HCT116 (cell line): ENCODE data around the gene CHTF8. TPM values are rescaled to one million over a fixed set of nuclear protein-coding genes. Genes with fewer than 3 reads are reported as not detected.

Source experiments
- ATAC-seq: fragments of 200-7000 bp; cut with Tn5 transposase; 2 replicates; pipeline ENCODE4 v1.9.1; 2020; ENCODE audit warnings: mild to moderate bottlenecking, moderate library complexity
- BruUV-seq: library from RNA; stranded (reverse); fragments of 400-500 nt; replicated peaks from 2 replicates; lab custom pipeline; 2021; lab: Mats Ljungman, UMichigan
- CTCF ChIA-PET: fragments of 300-600 bp; sonication (Branson Sonifier 250); formaldehyde crosslinking; loops from one replicate; lab custom pipeline; 2021; ENCODE audit warnings: antibody characterized with exemption; lab: Charles Lee
- POLR2A ChIA-PET: fragments of 300-600, 350-600 bp; sonication (Branson Sonifier 250); formaldehyde crosslinking; loops from one replicate; lab custom pipeline; 2021; ENCODE audit warnings: antibody characterized with exemption; lab: Charles Lee
- RAD21 ChIA-PET, 2 experiments: fragments of 300-600 bp; sonication (Branson Sonifier 250); formaldehyde crosslinking; loops; one replicate each; lab custom pipeline; 2023; ENCODE audit warnings: low total read pairs in 2 of 2; ENCODE audit not compliant: uncharacterized antibody in 2 of 2, unreplicated experiment in 2 of 2, low non-redundant PET in 1 of 2; lab: Charles Lee
- DNase-seq: peaks from one replicate; pipeline ENCODE4 v3.0.0-alpha.2; 2010; ENCODE audit warnings: low read depth, low spot score
- H2AFZ ChIP-seq: fragments of 200-600 bp; shearing (Covaris generic), sonication (generic); 2 replicates; pipeline ENCODE4 v1.6.1; 2017; ENCODE audit warnings: low read depth, mixed run types, mixed read lengths, antibody characterized with exemption, low read length; ENCODE audit not compliant: poor library complexity, severe bottlenecking
- H3K27ac ChIP-seq: 2 replicates; pipeline ENCODE4 v1.5.1; 2012; ENCODE audit warnings: low read depth, low read length
- H3K27me3 ChIP-seq: fragments of 200-600 bp; sonication (generic); 2 replicates; pipeline ENCODE4 v1.6.1; 2016; ENCODE audit warnings: mixed run types, low read length, mixed read lengths; ENCODE audit not compliant: insufficient read depth
- H3K36me3 ChIP-seq, 2 experiments: fragments of 200-500 bp in 1 of 2; fragments of 200-600 bp in 1 of 2; sonication (Bioruptor generic) in 1 of 2; sonication (generic) in 1 of 2; 2 replicates each; pipeline versions ENCODE4 v1.5.1 to v1.6.1; 2014 to 2016; ENCODE audit warnings: low read length in 2 of 2, inconsistent platforms in 1 of 2, mixed read lengths in 1 of 2, mixed run types in 1 of 2; ENCODE audit not compliant: insufficient read depth in 2 of 2, control insufficient read depth in 1 of 2
- H3K4me1 ChIP-seq, 2 experiments: fragments of 200-600 bp in 1 of 2; sonication (generic) in 1 of 2; 2 replicates each; pipeline versions ENCODE4 v1.5.1 to v1.6.1; 2012 to 2017; ENCODE audit warnings: low read length in 2 of 2, inconsistent platforms in 1 of 2, mild to moderate bottlenecking in 1 of 2, mixed read lengths in 1 of 2, mixed run types in 1 of 2, moderate library complexity in 1 of 2; ENCODE audit not compliant: insufficient read depth in 2 of 2, control insufficient read depth in 1 of 2
- H3K4me2 ChIP-seq: fragments of 200-600 bp; sonication (generic); 2 replicates; pipeline ENCODE4 v1.6.1; 2017; ENCODE audit warnings: mixed run types, low read length, mixed read lengths
- H3K4me3 ChIP-seq, 2 experiments: fragments of 200-600 bp in 1 of 2; sonication (generic) in 1 of 2; replicated peaks in 1 of 2; 2 replicates each; pipeline ENCODE4 v1.5.1; 2011 to 2016; ENCODE audit warnings: low read length in 2 of 2, control low read depth in 1 of 2, low read depth in 1 of 2, mild to moderate bottlenecking in 1 of 2, mixed read lengths in 1 of 2, mixed run types in 1 of 2
- H3K79me2 ChIP-seq: fragments of 200-600 bp; sonication (generic); 2 replicates; pipeline ENCODE4 v1.6.1; 2017; ENCODE audit warnings: mild to moderate bottlenecking, mixed run types, low read length, moderate library complexity, mixed read lengths; ENCODE audit not compliant: insufficient read depth
- H3K9ac ChIP-seq: fragments of 200-600 bp; sonication (generic); 2 replicates; pipeline ENCODE4 v1.6.1; 2016; ENCODE audit warnings: low read length, mixed read lengths
- H3K9me2 ChIP-seq: fragments of 200-600 bp; sonication (generic), shearing (Covaris generic); 2 replicates; pipeline ENCODE4 v1.6.1; 2017; ENCODE audit warnings: mixed run types, mild to moderate bottlenecking, moderate library complexity; ENCODE audit not compliant: insufficient read depth
- H3K9me3 ChIP-seq, 2 experiments: fragments of 200-500 bp in 1 of 2; fragments of 200-600 bp in 1 of 2; sonication (Bioruptor generic) in 1 of 2; sonication (generic) in 1 of 2; 2 replicates each; pipeline ENCODE4 v1.6.1; 2014 to 2017; ENCODE audit warnings: low read length in 2 of 2, mixed read lengths in 2 of 2, inconsistent platforms in 1 of 2, low read depth in 1 of 2, mild to moderate bottlenecking in 1 of 2, mixed run types in 1 of 2, moderate library complexity in 1 of 2; ENCODE audit not compliant: control insufficient read depth in 1 of 2, insufficient read depth in 1 of 2
- H4K20me1 ChIP-seq: fragments of 200-600 bp; sonication (generic), shearing (Covaris generic); 2 replicates; pipeline ENCODE4 v1.6.1; 2017; ENCODE audit warnings: mixed run types, mild to moderate bottlenecking, moderate library complexity; ENCODE audit not compliant: insufficient read depth
- CBX3 ChIP-seq: IDR thresholded peaks from 2 replicates; pipeline ENCODE4 v1.6.1; 2012; ENCODE audit warnings: low read depth
- EGR1 ChIP-seq: IDR thresholded peaks from 2 replicates; pipeline ENCODE4 v1.6.1; 2012; ENCODE audit warnings: low read depth
- ELF1 ChIP-seq: IDR thresholded peaks from 2 replicates; pipeline ENCODE4 v1.6.1; 2012; ENCODE audit warnings: low read depth, borderline replicate concordance
- EZH2 ChIP-seq: fragments of 200-600 bp; sonication (generic); IDR thresholded peaks from 2 replicates; pipeline ENCODE4 v1.6.1; 2017; ENCODE audit warnings: antibody characterized with exemption, mixed run types
- EZH2phosphoT487 ChIP-seq: fragments of 200-600 bp; IDR thresholded peaks from 2 replicates; pipeline ENCODE4 v1.6.1; 2018; ENCODE audit warnings: antibody characterized with exemption, borderline replicate concordance
- FOSL1 ChIP-seq: IDR thresholded peaks from 2 replicates; pipeline ENCODE4 v1.6.1; 2012; ENCODE audit warnings: low read depth
- JUND ChIP-seq: IDR thresholded peaks from 2 replicates; pipeline ENCODE4 v1.6.1; 2012
- POLR2A ChIP-seq: IDR thresholded peaks from 2 replicates; pipeline ENCODE4 v1.7.0; 2011; ENCODE audit warnings: borderline replicate concordance; ENCODE audit not compliant: insufficient read depth, insufficient read length; ENCODE audit errors: extremely low read depth
- POLR2AphosphoS5 ChIP-seq: IDR thresholded peaks from 2 replicates; pipeline ENCODE4 v1.6.1; 2011; ENCODE audit warnings: mild to moderate bottlenecking, low read depth, low read length, moderate library complexity
- RAD21 ChIP-seq: IDR thresholded peaks from 2 replicates; pipeline ENCODE4 v1.6.1; 2012; ENCODE audit warnings: low read depth, mild to moderate bottlenecking
- SIN3A ChIP-seq: IDR thresholded peaks from 2 replicates; pipeline ENCODE4 v1.6.1; 2012; ENCODE audit warnings: low read depth
- SP1 ChIP-seq: IDR thresholded peaks from 2 replicates; pipeline ENCODE4 v1.6.1; 2012; ENCODE audit warnings: low read depth
- TCF7L2 ChIP-seq: IDR thresholded peaks from 2 replicates; pipeline ENCODE4 v1.7.0; 2011; ENCODE audit warnings: borderline replicate concordance, inconsistent platforms; ENCODE audit not compliant: insufficient read depth, insufficient read length; ENCODE audit errors: extremely low read depth
- YY1 ChIP-seq: IDR thresholded peaks from 2 replicates; pipeline ENCODE4 v1.6.1; 2011; ENCODE audit warnings: low read length, low read depth, moderate library complexity, mild to moderate bottlenecking; ENCODE audit not compliant: insufficient replicate concordance; ENCODE audit errors: extremely low read depth
- ZFX ChIP-seq: fragments of 450-650 bp; IDR thresholded peaks from 2 replicates; pipeline ENCODE4 v1.6.1; 2017
- ZNF274 ChIP-seq: fragments of 200-500 bp; sonication (Bioruptor generic); IDR thresholded peaks from 2 replicates; pipeline ENCODE4 v1.6.1; 2014; ENCODE audit warnings: mild to moderate bottlenecking, low read depth, low read length, inconsistent platforms
- intact Hi-C: fragments of 100-400 bp; cut with micrococcal nuclease; formaldehyde crosslinking; loops from 2 replicates; pipeline ENCODE4 v1.10.0; 2022
- total RNA-seq: library from RNA; stranded (reverse); gene quantifications from one replicate; pipeline ENCODE4 v1.2.1, GENCODE V29; 2021; ENCODE audit not compliant: unreplicated experiment
- TF ChIP-seq, protein P1 (sequence below): IDR thresholded peaks from 2 replicates; pipeline ENCODE4 v1.6.1; 2012
- TF ChIP-seq, protein P2 (sequence below): IDR thresholded peaks from 2 replicates; pipeline ENCODE4 v1.6.1; 2012; ENCODE audit warnings: low read depth
- TF ChIP-seq, protein P3 (sequence below): IDR thresholded peaks from 2 replicates; pipeline ENCODE4 v1.6.1; 2012
- TF ChIP-seq, protein P4 (sequence below), 3 experiments: fragments of 200-600 bp in 1 of 3; sonication (generic) in 1 of 3; IDR thresholded peaks in 2 of 3; conservative IDR thresholded peaks in 1 of 3; 2 replicates each; pipeline ENCODE4 v1.5.1; 2012 to 2017; ENCODE audit warnings: low read depth in 2 of 3, low read length in 2 of 3, antibody characterized with exemption in 1 of 3, borderline replicate concordance in 1 of 3, control low read depth in 1 of 3, mild to moderate bottlenecking in 1 of 3, mixed read lengths in 1 of 3, mixed run types in 1 of 3, moderate library complexity in 1 of 3; ENCODE audit not compliant: insufficient read depth in 1 of 3

CHTF8 gene
- total RNA-seq, 1 experiment from 2014 or later = 184 TPM

DNA sequence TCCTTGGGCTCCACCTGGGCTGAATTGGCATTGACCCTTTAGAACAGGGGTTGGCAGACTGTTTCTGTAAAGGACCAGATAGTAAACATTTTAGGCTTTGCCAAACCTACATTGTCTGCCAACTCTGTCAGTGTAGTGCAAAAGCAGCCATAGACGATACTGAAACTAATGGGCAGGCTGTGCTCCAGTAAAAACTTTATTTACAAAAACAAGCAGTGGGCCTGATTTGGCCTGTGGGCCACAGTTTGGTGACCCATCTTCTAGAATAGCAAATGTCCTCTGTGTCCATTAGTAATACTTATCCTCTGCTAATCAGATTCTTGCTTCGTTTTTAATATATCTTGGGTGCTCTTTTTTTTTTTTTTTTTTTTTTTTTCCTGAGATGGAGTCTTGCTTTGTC is 6.2 kb upstream of the CHTF8 start:
- Histone ChIP-seq H3K4me3 (no peak overlapping the region), H4K20me1 (peaks cover 36% of the 10 kb centered on the region; the same call in 1 of the 2 replicates), H3K36me3 (peaks cover 56 to 86% of the 10 kb centered on the region in 2 experiments), H3K9ac (no peak overlapping the region), H3K4me1 (peaks cover 4 to 6% of the 10 kb centered on the region in 2 experiments; a peak in 3 of 4 replicates), H3K4me2 (no peak overlapping the region), H3K9me2 (no peaks in the 10 kb centered on the region), H3K27ac (no peak overlapping the region), H3K79me2 (peaks cover 95% of the 10 kb centered on the region), H3K9me3 (no peaks in the 10 kb centered on the region), H2AFZ (no peak overlapping the region), H3K27me3 (no peaks in the 10 kb centered on the region)
- POLR2A ChIA-PET = no interaction called here
- no peak for ATAC-seq
- intact Hi-C loops = no loop called here
- DNase-seq = no peak
- TF ChIP-seq JUND (no peak), ZNF274 (no peak), ELF1 (no peak), POLR2AphosphoS5 (no peak), EZH2phosphoT487 (no peak), FOSL1 (no peak), ZFX (no peak), CBX3 (no peak), YY1 (no peak), TCF7L2 (no peak), RAD21 (no peak), SP1 (no peak), EGR1 (no peak), POLR2A (no peak), EZH2 (no peak), SIN3A (no peak)
- TF ChIP-seq, protein P1, sequence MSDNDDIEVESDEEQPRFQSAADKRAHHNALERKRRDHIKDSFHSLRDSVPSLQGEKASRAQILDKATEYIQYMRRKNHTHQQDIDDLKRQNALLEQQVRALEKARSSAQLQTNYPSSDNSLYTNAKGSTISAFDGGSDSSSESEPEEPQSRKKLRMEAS = no peak
- TF ChIP-seq, protein P2, sequence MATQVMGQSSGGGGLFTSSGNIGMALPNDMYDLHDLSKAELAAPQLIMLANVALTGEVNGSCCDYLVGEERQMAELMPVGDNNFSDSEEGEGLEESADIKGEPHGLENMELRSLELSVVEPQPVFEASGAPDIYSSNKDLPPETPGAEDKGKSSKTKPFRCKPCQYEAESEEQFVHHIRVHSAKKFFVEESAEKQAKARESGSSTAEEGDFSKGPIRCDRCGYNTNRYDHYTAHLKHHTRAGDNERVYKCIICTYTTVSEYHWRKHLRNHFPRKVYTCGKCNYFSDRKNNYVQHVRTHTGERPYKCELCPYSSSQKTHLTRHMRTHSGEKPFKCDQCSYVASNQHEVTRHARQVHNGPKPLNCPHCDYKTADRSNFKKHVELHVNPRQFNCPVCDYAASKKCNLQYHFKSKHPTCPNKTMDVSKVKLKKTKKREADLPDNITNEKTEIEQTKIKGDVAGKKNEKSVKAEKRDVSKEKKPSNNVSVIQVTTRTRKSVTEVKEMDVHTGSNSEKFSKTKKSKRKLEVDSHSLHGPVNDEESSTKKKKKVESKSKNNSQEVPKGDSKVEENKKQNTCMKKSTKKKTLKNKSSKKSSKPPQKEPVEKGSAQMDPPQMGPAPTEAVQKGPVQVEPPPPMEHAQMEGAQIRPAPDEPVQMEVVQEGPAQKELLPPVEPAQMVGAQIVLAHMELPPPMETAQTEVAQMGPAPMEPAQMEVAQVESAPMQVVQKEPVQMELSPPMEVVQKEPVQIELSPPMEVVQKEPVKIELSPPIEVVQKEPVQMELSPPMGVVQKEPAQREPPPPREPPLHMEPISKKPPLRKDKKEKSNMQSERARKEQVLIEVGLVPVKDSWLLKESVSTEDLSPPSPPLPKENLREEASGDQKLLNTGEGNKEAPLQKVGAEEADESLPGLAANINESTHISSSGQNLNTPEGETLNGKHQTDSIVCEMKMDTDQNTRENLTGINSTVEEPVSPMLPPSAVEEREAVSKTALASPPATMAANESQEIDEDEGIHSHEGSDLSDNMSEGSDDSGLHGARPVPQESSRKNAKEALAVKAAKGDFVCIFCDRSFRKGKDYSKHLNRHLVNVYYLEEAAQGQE = no peak
- TF ChIP-seq, protein P3, sequence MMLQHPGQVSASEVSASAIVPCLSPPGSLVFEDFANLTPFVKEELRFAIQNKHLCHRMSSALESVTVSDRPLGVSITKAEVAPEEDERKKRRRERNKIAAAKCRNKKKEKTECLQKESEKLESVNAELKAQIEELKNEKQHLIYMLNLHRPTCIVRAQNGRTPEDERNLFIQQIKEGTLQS = no peak
- TF ChIP-seq, protein P4, sequence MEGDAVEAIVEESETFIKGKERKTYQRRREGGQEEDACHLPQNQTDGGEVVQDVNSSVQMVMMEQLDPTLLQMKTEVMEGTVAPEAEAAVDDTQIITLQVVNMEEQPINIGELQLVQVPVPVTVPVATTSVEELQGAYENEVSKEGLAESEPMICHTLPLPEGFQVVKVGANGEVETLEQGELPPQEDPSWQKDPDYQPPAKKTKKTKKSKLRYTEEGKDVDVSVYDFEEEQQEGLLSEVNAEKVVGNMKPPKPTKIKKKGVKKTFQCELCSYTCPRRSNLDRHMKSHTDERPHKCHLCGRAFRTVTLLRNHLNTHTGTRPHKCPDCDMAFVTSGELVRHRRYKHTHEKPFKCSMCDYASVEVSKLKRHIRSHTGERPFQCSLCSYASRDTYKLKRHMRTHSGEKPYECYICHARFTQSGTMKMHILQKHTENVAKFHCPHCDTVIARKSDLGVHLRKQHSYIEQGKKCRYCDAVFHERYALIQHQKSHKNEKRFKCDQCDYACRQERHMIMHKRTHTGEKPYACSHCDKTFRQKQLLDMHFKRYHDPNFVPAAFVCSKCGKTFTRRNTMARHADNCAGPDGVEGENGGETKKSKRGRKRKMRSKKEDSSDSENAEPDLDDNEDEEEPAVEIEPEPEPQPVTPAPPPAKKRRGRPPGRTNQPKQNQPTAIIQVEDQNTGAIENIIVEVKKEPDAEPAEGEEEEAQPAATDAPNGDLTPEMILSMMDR (IDR thresholded peaks at IDR 0.05 in 2 of 3, conservative IDR thresholded peaks at IDR 0.05 in 1 of 3; ENCODE audit: borderline replicate concordance in 1 of 3, insufficient read depth in 1 of 3, low read depth in 2 of 3, low read length in 2 of 3) = no peak
- RAD21 ChIA-PET = no interaction called here
- CTCF ChIA-PET = no interaction called here
- no TSS peak for BruUV-seq
